GM19239 (cell line): ENCODE results near the gene UBC.

Source experiments
- DNase-seq: peaks from one replicate; pipeline ENCODE4 v3.0.0; 2011; ENCODE audit warnings: low spot score; ENCODE audit not compliant: insufficient read length
- FAIRE-seq: peaks from 2 replicates; lab custom pipeline; 2011; peaks lifted over from hg19 to GRCh38; lab: Jason Lieb, UNC

Gene UBC

GRCh38 chr12:124914392-124915238 lies at the start of gene UBC:
TSS of gene UBC (minus strand) at chr12:124914650. CDS start at chr12:124913771, 879 bp downstream.
- DNase-seq (peak; percentile 32), FAIRE-seq (no peak)

DNA sequence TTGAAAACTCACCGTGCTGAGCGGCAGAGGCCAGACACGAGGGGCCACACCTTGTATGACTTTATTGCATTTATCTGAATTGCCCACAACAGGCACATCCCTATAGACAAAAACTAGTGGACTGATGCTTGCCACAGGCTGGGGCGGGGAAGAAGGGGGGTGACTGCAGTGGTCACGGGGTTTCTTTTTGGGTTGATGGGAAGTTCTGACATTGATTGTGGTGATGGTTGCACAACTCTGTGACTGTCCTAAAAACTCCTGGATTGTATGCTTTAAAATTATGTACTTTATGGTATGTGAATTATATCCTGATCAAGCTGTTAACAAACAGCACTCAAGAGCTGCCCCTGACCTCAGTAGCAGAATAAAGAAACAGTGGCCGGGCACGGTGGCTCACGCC lies 48.8 kb upstream of the UBC start:
- no peak for DNase-seq
- no peak for FAIRE-seq

- no peak for FAIRE-seq
- no peak for DNase-seq
These were observed 46.6 kb upstream of the UBC start for GRCh38 chr12:124961055-124961454.

GRCh38 chr12:124956571-124956970 lies 42.1 kb upstream of the UBC start:
- no peak for FAIRE-seq
- DNase-seq: no peak

GRCh38 chr12:124954771-124955170 lies 40.3 kb upstream of the UBC start:
- DNase-seq (no peak), FAIRE-seq (no peak)

DNA sequence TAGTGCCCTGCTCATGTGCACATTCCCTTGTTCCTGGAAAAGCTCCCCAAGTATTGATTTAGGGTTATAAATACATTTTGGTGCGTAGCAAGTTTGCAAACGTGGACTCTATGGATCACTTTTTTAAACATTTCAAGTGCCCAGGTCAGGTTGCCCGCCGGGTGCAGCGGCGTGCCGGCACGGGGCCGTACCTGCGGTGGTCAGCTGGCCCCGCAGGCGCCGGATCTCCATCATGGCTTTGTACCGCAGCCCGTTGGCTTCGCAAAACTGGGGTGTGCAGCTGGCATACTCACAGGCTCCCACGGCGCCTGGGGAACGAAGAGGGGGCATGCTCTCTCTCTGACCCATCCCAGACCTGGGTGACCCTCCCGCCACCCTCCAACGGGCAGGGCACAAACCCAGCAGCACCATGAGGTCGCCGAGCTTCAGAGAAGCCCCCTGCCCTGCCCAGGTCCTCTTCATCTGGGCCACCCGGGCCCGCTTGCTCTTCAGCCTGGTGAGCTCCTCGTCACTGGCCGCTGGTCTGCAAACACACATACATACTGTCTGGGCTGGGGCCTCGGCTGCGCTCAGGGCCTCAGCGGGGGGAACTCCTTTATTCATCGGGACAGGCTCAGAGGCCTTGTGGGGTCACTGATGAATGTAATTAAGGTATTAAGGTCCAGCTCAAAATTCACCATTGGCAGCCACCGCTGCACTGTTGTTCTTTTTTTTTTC lies 39.4 kb upstream of the UBC start:
- DNase-seq: no peak
- no peak for FAIRE-seq

- FAIRE-seq (no peak), DNase-seq (no peak)
These were observed 38.4 kb upstream of the UBC start for GRCh38 chr12:124952801-124953200.

DNA sequence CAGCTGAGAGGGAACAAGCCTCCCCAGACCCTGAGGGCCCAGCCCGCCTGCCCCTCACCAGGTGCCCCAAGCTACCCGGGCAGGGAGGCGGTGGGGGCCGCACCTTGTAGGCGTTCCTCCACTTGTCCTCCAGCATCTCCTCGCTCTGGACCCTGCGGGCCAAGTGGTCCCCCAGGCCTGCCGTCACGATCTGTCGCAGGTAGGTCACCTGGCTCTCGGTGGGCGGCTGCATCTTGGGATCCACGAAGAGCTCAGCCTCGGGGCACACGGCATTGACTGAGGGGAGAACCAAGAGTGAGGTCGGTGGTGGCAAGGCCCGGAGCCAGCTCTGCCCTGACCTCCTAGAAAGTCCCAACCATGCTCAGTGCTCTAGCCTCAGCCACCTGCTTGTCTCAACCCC lies 37.8 kb upstream of the UBC start:
- no peak for FAIRE-seq
- DNase-seq: no peak

DNA sequence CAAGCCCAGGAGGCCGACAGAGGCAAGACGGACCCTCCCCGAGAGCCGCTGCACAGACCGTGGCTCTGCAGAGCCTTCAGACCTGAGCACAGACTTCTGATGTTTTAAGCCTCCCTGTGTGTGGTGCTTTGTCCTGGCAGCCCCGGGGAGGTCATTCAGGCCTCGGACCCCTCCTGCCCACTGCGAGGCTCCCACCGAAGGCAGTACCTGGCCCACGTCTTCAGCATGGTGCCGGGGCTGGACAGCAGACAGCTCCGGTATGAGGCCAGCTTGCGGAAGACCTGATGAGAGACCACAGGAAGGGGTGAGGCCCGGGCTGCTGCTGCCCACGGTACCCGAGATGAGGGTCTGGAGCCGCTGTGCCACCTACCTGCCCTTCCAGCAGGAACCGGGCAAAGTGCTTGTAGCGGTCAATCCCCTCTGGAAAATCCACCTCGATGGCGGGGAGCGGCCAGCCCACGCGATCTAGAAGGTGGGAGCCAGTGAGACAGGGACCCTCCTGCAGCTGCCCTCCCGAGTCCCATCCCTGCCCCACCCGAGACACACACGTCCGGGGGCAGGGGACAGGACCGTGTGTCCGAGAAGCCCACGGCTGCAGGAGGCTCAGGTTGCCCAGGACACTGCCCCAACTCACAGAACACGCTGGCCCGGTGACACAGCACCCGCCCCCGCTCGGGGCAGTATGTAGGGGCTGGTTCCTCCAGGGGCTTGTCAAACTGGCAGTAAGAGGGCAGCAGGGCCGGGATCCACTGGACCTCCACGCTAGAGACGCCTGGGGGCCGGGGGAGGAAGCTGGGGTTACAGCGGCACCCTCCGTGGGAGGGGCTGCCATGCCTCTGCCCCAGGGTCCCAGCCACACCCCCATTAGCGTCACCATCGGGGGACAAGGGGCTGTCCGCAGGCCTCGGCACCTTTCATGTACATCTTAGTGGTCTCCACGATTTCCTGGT lies 35.6 kb upstream of the UBC start:
- no peak for FAIRE-seq

GRCh38 chr12:124949066-124949465 lies 34.6 kb upstream of the UBC start:
- DNase-seq (no peak), FAIRE-seq (no peak)

More for the DNA sequence above, 35.6 kb upstream of the UBC start:
- no peak for DNase-seq

- FAIRE-seq: no peak
These were observed 33.3 kb upstream of the UBC start for GRCh38 chr12:124947561-124948398.

DNA sequence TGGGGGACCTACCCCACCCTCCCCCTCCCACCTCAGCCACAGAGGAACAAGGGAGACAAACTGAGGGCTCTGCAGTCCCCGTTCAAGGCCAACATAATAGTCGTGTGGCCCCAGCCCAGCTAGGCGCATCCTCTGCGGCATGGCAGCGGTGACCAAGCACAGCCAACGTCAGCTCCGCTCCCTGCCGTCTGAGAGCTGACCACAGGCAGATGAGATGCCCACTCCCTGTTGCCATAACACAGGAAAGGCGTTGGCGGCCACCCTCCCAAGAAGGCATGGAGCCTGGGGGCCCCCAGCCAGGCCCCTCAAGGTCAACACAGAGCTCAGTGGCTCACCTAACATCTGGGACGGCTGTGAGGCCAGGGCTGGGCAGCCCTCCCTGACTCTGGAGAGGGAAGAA lies 32.6 kb upstream of the UBC start:
- no peak for DNase-seq
- no peak for FAIRE-seq

More at GRCh38 chr12:124947561-124948398, 33.3 kb upstream of the UBC start:
- no peak for DNase-seq

DNA sequence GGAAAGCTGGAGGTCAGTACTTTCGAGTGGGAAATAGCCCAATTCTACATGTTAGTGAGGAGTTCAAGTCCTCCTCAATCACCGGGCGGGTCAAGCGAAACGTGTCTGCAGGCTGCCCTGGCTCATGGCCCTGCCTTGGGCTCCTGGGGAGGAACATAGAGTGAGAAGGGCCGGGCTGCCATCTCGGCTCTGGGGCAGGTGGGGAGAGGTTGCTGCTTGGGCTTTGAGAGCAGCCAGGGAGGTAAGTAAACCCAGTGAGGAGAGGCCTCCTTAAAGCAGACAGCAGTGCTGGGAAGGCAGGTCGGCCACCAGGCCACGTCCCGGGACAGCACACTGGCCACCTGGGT lies 32.0 kb upstream of the UBC start:
- FAIRE-seq (no peak), DNase-seq (no peak)

DNA sequence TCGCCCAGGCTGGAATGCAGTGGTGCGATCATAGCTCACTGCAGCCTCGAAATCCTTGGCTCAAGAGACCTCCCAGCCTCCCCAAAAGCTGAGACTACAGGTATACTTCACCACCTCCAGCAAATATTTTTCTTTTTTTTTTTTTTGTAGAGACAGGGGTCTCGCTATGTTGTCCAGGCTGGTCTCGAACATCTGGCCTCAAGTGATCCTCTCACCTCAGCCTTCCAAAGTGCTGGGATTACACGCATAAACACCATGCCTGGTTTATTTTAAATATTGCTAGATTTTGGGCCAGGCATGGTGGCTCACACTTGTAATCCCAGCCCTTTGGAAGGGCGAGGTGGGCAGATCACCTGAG lies 26.7 kb upstream of the UBC start:
- FAIRE-seq (no peak), DNase-seq (no peak)

DNA sequence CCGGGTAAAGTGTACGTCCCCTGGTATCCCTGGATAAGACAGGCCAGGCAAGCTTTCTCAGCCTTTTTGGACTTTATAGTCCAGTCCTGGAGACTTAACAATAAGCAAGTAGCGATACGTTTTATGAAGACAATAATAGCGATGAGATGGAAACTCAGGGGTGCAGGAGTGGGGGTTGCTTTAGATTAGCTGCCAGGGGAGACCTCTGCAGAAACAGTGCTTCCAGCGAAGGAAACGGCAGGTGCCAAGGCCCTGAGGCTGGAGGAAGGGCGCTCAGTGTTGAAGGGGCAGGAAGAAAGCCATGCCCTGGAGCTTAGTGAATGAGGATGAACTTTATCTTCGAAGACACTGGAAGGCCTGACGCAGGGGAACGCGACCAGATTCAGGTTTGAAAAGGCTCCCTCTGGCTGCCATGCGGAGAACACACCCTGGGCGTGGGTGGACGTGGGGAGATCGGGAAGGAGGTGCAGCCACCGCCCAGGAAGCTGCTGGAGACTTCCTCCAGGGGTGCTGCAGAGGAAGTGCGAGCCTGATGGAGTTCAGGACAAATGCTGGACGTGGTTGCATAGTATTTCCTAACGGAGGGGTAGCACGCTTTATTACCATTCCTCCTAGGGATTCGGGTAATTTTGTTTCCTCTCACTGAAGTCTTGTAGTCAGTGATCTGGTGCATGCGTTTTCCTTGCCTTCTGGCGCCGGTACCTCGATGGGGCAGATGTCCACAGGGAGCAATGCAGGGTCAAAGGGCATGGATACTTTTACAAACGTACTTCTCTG lies 26.1 kb upstream of the UBC start:
- FAIRE-seq (peak; percentile 84), DNase-seq (no peak)

- DNase-seq: no peak
- no peak for FAIRE-seq
These were observed 25.6 kb upstream of the UBC start for GRCh38 chr12:124940143-124940392.

DNA sequence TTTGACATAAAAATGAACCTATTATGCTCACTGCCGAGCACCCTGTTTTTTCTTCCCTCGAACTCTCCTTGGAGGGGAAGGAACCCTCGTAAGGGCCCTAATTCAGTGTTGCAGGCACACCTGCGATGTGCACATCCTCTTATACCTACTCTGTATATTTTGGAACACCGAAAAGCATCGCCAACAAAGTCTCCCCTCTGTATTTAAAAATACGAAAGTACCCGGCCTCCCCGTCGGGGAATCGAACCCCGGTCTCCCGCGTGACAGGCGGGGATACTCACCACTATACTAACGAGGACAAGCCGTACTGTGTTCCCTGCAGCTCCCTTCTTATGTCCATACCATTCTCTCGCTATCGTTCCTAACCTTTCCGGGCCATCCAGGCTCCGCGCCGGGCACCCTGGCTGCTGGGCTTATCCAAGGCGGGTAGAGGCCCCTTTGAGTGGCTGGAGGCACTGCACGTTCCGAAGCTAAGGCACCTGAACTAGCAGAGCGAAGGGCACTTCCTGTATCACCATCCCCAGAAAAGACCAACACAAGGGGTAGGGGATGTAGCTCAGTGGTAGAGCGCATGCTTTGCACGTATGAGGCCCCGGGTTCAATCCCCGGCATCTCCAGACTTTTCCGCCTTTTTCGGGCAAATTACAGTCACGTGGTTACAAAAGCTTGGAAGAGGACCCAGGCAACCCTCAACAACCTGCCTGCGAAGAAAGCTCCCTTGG lies 25.1 kb upstream of the UBC start:
- FAIRE-seq (peak; percentile 83), DNase-seq (no peak)

DNA sequence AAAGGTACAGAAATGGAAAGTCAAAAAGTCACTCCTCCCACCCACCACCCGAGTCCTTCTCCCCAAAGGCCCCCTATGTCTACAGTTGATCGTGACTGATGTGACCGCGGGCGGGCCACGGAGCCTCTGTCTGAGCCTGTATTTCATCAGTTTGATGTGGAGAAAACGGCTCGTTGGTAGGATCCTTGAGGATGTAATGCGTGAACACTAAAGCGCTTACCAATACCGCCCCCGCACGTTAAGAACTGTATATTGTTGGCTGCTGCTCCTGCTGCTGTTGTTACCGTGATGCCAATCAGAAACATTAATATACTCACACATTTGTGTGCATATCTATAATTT lies 24.6 kb upstream of the UBC start:
- no peak for DNase-seq
- no peak for FAIRE-seq

DNA sequence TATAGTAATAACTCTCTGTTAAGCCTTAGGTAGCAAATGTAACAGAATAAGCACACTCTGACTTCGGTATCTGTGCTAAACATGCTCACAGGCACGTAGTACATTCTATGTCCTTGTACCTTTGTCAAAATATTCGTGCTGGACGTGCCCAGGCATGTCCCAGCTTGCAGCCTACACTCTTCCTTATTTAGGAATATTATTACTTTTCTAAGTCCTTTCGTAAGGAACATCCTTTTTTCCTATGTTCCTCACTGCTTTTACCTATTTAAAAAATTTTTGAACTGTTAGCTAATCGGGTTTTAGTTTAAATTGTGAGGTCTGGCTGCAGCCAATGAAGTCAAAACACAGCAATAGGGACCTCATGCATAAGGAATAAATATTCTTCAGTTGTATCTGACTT lies 24.1 kb upstream of the UBC start:
- FAIRE-seq (peak; percentile 80), DNase-seq (no peak)
